Activated CD4-positive, alpha-beta T cell treated with anti-CD3 and anti-CD28 coated beads, Interleukin-2, amount 50 U/mL, for 48 hours (primary cell): ENCODE data around the gene WDR59.
"Not testable (repeated sequence)": the region's sequence is repeated elsewhere in the genome, so short reads cannot be mapped to it uniquely, and the experiment has no call there.

Experiments used
- DNase-seq, 2 experiments: peaks; one replicate each; pipeline ENCODE4 v3.0.0-alpha.2; 2020

The WDR59 gene

DNA sequence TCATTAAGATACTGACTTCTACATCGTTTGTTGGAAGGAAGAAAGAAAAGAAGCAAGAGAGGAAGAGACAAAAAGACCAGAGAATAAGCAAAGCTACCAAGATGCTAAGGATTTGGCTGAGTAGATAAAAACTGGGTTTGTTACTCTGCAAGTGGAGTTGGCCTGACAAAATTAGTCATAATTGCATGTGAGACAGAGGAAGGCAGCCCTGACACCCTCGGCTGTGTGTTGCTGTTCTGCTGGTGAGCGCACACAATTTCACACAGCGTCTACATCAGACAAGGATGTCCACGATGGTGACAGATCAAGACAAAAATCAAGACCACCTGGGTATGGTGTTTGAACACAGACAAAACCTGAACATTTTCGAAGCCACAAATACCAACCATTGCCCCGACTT, 134.9 kb downstream of the WDR59 start:
- DNase-seq, result no peak

DNA sequence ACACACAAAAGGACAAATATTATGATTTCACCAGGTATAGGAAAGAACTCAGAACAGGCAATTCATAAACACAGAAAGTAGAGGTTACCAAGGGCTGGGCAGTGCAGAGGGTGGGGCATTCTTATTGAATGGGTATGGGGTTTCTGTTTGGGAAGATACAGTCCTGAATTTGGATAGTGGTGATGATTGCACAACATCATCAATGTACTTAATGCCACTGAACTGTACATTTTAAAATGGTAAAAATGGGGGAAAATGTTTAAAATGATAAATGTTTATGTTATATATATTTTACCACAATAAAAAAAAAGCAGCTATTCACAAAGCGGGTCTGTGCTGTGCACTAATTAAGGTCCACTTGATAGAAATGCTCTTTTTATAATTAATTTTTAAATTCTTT, 137.7 kb downstream of the WDR59 start:
- DNase-seq, result no peak

DNA sequence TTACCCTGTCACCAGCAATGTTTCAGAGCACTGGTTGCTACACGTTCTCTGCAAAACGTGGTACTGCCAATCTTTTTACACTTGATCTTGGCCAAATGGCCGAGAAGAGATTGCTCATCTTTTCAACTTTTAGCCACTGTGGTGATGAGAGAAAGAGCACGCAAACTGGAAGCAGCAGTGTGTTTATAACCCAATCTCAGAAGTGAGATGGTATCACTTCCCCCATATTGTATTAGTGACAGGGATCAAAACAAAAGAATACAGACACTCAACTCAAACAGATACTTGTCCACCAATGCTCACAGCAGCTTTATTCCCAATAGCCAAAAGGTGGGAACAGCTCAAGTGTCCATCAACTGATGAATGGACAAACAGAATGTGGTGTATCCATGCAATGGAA, 138.2 kb downstream of the WDR59 start:
- no peak for DNase-seq

DNA sequence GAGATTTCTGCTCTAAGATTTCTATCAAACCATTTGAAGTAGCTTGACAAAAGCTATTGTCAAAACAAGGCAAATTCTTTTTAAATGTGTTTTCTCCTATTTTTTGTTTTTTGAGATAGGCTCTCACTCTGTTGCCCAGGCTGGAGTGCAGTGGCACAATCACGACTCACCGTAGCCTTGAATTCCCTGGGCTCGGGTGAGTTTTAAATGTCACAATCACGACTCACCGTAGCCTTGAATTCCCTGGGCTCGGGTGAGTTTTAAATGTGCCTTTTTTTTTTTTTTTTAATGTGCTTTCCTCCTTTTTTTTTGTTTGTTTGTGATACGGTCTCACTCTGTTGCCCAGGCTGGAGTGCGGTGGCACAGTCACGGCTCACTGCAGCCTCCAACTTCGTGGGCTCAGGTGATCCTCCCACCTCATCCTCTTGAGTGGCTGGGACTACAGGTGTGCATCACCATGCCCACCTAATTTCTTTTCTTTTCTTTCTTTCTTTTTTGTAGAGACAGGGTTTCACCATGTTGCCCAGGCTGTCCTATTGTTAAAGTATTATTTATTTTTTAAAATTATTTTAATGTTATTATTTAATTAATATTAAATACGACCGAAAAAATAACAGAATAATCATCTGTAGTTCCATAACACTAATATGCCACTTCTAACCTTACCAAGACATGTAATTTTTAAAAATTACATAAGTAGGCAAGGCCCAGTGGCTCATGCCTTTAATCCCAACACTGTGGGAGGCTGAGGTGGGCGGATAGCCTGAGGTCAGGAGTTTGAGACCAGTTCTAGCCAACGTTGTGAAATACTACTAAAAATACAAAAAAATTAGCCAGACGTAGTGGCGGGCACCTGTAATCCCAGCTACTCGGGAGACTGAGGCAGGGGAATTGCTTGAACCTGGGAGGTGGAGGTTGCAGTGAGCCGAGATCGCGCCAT, 140.6 kb downstream of the WDR59 start:
- DNase-seq, result no peak

DNA sequence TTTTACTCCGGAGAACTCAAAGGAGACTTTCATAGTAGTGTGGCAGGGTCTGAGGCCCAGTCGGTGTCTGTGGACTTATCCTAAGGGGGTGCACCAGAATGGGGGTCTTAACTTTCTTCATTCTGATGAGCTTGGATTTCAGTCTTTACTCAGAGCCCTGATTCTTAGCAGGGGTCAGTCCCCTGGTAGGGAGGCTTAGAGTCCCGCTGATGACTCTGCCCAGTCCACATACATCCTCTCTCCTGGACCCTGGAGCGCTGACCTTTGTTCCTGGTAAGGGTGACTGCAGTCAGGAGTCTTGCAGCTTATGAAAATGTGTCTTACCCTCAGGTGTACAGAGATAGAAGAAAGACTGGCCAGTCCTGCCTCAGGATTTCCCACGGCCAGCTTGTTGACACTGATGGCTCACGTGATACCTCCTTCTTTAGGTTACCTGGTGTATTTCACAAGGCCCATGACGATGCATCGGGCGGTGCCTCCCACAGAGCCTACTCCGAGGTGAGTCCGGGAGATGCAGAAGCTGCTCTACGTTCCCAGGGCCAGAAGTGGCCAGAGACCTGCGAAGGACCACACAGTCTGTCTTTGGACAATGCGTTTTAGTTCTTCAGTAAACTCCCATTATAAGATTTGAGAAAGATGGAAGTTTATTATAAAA, 141.4 kb downstream of the WDR59 start:
- DNase-seq, result not testable (repeated sequence)

DNA sequence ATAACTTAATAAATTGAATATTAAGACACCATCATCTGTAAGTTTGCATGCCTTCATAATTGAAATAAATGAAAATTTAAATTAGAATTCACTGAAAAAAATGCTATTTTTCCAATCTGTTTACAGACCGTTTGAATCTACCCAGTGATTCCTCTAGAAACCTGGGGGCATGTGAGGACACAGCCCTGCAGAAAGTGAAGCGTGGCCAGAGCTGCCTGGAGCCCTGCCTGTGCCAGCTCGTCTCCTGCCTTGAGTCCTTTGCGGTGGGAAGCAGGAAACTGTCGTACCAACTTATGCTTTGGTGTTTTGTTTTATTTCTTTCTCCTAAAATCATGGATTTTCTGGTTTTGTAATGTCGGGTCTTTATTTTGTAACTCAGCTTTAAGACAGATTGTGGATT, 142.5 kb downstream of the WDR59 start:
- no peak for DNase-seq

DNA sequence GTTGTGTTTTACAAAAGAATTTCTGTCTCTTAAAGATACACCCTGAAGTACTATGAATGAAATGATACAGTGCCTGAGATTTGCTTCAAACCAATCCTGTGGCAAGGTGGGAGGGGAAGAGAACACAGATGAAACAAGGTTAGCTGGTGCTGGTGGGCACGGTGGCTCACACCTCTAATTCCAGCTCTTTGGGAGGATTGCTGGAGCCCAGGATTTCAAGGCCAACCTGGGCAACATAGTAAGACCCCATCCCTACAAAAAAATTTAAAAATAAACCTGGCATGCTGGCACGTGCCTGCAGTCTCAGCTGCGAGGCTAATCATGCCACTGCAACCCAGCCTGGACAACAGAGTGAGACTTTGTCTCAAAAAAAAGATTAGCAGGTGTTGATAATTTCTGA, 143.0 kb downstream of the WDR59 start:
- no peak for DNase-seq

DNA sequence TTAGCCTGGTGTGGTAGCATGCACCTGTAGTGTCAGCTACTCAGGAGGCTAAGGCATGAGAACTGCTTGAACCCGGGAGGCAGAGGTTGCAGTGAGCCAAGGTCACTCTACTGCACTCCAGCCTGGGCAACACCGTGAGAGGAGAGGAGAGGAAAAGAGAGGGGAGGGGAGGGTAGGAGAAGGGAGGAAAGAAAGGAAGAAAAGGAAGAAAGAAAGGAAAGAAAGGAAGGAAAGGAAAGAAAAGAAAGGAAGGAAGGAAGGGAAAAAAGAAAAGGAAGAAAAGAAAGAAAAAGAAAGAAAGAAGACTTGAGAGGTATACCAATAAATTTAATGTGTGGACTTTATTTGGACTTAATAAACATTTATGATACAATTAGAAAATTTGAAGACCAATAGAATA, 143.5 kb downstream of the WDR59 start:
- no peak for DNase-seq

DNA sequence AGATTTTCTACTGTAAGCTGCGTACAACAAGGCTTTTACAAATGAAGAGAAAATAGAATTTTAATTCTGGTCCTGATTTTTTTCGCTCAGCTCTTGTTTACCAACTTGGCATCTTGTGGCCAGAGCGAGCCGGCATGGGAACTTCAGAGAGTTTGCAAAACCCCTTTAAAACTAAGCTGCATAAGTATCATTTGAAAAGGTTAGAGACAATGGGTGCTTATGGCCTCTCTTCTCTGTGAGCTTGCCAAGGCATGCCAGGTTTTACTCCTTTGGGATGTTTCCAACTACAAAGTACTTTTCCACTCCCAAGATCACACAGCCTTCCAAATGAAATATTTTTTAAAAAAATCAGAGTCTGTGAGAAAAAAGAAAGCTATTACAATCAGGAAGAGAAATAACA, 147.9 kb downstream of the WDR59 start:
- no peak for DNase-seq

DNA sequence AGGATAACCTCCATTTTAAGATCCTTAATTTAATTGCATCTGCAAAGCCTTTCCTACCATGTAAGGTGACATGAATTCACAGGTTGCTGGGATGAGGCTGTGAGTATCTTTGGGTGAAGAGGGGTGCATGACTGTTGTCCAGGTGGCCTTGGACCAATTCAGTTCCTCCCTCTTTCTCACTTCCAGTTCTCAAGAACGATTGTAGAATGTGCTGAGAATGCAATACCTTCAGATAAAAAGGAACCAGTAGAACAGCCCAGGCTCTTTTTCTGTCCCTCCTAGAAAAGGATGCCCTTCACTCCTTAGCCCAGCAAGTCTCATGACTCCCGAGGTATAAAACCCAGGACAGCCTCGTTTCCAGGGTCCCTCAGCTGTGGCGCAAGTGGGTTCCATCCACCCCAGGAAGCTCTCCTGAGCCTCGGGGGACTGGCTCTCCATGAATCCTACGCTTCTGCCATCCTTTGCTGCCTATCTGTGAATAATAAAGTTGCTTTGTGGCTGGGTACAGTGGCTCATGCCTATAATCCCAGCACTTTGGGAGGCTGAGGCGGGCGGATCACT, 148.7 kb downstream of the WDR59 start:
- no peak for DNase-seq

DNA sequence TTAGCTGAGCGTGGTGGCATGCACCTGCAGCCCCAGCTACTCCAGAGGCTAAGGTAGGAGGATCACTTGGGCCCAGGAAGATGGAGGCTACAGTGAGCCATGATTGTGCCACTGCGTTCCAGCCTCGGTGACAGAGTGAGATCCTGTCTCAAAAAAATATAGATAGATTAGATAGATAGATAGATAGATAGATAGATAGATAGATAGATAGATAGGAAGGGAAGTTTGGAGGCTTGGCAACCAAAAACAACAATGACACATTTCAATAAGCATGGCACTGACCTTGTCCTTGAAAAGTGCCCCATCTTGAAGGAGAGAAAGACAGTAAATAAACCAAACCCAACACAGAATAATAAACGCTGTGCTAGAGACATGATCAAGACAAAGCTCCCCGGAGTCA, 152.7 kb downstream of the WDR59 start:
- no peak for DNase-seq

DNA sequence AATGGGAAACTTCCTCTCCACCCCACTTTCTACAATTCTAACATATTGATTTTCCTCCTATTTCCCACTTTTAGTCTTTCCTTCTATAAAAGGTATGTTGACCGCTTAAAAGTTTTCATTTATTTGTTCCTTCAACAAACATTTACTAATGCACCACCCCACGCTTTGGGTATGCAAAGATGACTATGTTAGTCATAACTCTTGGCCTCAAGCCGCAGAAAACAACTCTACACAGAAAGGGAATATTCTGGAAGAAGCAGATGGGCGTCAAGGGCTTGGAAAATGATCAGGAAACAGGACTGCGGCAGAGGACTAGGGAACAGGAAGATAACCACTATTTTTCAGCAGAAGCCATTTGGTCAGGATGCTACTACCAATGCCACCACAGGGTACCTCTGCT, 153.5 kb downstream of the WDR59 start:
- DNase-seq, result no peak

DNA sequence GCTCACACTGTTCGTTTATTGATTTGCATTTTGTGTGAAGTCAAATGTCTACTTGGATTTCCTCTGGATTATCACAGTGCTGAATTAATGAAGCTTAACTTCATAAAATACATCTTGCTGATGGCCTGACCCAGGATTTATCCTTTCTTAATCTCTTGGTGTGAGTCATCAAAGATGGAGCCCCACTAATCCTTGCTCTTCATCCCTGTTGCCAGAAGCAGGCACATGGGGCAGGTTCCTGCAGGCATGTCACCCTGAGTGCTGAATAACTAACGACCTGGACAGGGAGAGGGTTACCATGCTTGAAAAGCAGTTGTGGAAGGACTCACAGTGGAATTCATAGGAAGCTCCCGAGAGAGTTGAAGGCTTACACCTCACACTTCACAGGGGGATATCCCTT, 154.3 kb downstream of the WDR59 start:
- DNase-seq, result no peak

DNA sequence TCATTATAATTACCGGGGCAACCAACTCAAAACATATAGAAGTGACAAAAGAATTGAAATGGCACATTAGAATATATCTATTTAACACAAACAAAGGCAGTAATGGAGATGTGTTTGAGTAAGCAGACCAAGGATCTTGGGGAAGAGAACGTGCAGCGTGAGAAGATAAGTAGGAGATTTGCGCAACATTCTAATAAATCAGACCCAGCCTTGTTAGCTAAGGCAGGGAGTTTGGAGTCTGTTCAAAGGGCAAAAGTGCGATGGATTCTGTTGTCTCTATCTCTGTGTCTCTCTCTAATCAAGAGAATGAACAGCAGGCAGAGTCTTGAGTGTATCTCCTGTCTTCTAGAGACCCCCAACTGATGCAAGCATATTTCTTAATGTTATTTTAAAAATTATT, 155.3 kb downstream of the WDR59 start:
- DNase-seq, result no peak

DNA sequence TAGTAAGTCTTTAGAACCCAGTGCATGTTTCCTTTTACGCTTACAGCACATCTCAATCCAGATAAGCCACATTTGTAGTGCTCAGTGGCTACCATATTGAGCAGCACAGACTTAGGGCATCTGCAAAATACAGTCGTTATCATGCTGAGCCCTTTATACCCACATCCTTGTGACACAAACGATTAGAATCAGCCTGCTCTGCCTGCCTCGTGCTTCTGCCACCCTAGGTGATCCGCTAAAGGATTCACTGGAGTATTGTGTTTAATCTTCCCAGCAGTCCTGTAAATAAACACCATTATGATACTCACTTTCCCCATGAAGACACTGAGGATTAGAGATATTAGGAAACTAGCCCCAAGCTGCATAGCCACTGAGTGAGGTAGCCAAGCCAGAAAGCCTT, 159.0 kb downstream of the WDR59 start:
- no peak for DNase-seq

DNA sequence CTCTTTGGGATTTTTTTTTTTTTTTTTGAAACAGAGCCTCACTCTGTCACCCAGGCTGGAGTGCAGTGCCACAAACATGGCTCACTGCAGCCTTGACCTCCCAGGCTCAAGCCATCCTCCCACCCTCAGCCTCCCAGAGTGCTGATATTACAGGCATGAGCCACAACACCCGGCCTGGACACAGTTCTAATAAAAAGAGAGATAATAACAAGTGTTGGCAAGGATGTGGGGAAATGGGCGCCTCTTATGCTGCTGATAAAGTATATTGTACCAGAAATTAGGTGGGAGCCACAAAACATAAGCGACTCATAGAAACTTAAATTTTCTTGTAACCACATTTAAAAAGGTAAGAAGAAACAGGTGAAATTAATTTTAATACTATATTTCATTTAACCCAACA, 159.9 kb downstream of the WDR59 start:
- no peak for DNase-seq
